Osteoblast (primary cell): ENCODE results near the gene TSEN2. TPM values are rescaled to one million over a fixed set of nuclear protein-coding genes. Genes with fewer than 3 reads are reported as not detected.

Experiments used
- DNase-seq: peaks from one replicate; pipeline ENCODE4 v3.0.0; 2011; ENCODE audit warnings: low spot score, mixed read lengths; ENCODE audit not compliant: insufficient read length; ENCODE audit errors: missing footprints
- H2AFZ ChIP-seq: 2 replicates; pipeline ENCODE4 v1.6.0; 2011; ENCODE audit warnings: mild to moderate bottlenecking, low read length
- H3K27ac ChIP-seq: 2 replicates; pipeline ENCODE4 v1.5.1; 2011; ENCODE audit warnings: mild to moderate bottlenecking, low read depth, low read length, moderate library complexity
- H3K27me3 ChIP-seq: 2 replicates; pipeline ENCODE4 v1.6.0; 2012; ENCODE audit warnings: mild to moderate bottlenecking, control low read depth, inconsistent platforms, low read length, moderate library complexity; ENCODE audit not compliant: insufficient read depth
- H3K36me3 ChIP-seq: 2 replicates; pipeline ENCODE4 v1.5.1; 2011; ENCODE audit warnings: mild to moderate bottlenecking, low read length, control low read depth, moderate library complexity; ENCODE audit not compliant: insufficient read depth
- H3K4me1 ChIP-seq: 2 replicates; pipeline ENCODE4 v1.5.1; 2011; ENCODE audit warnings: mild to moderate bottlenecking, low read length, control low read depth, moderate library complexity; ENCODE audit not compliant: insufficient read depth
- H3K4me2 ChIP-seq: 2 replicates; pipeline ENCODE4 v1.6.0; 2011; ENCODE audit warnings: mild to moderate bottlenecking, low read length; ENCODE audit not compliant: insufficient read depth
- H3K4me3 ChIP-seq: fragments of 200-600 bp; sonication (generic); 3 replicates; pipeline ENCODE4 v1.5.1; 2012; ENCODE audit warnings: mild to moderate bottlenecking, low read length, inconsistent platforms; ENCODE audit not compliant: insufficient read depth
- H3K79me2 ChIP-seq: 2 replicates; pipeline ENCODE4 v1.6.0; 2012; ENCODE audit warnings: mild to moderate bottlenecking, low read length, control low read depth, inconsistent platforms; ENCODE audit not compliant: insufficient read depth
- H3K9me3 ChIP-seq: 2 replicates; pipeline ENCODE4 v1.5.1; 2011; ENCODE audit warnings: low read depth, low read length, control low read depth
- H4K20me1 ChIP-seq: 2 replicates; pipeline ENCODE4 v1.6.0; 2012; ENCODE audit warnings: mild to moderate bottlenecking, low read length, control low read depth; ENCODE audit not compliant: insufficient read depth
- CTCF ChIP-seq: IDR thresholded peaks from 2 replicates; pipeline ENCODE4 v1.5.1; 2011; ENCODE audit warnings: mild to moderate bottlenecking, low read depth, low read length, moderate library complexity; ENCODE audit errors: extremely low read depth
- total RNA-seq: library from RNA; depleted of rRNA; stranded (reverse); fragments of >200 nt; gene quantifications from 2 replicates; pipeline ENCODE4 v1.2.3, GENCODE V29; 2012

The TSEN2 gene
- total RNA-seq, 1 donor, result 13.0 TPM

- no peak for DNase-seq
- H3K4me2 ChIP-seq, result no peak overlapping the region
- H2AFZ ChIP-seq, result no peak overlapping the region
- H3K9me3 ChIP-seq, result no peaks in the 10 kb centered on the region
- no peak for TF ChIP-seq CTCF
- no peaks in the 10 kb centered on the region for H4K20me1 ChIP-seq
- H3K27ac ChIP-seq, result no peak overlapping the region
- peaks cover 20% of the 10 kb centered on the region for H3K36me3 ChIP-seq
- H3K4me1 ChIP-seq, result peaks cover 16% of the 10 kb centered on the region
- H3K4me3 ChIP-seq, result no peak overlapping the region
- no peaks in the 10 kb centered on the region for H3K27me3 ChIP-seq
- peaks cover 2% of the 10 kb centered on the region for H3K79me2 ChIP-seq
Measured at GRCh38 chr3:12506201-12506709, 22.0 kb downstream of the TSEN2 start.

- Histone ChIP-seq H3K4me3 (peak overlapping the region; percentile 41), H3K27me3 (no peaks in the 10 kb centered on the region), H3K4me1 (peaks cover 16% of the 10 kb centered on the region), H3K9me3 (no peaks in the 10 kb centered on the region), H2AFZ (peak overlapping the region; percentile 30), H3K27ac (peak overlapping the region; percentile 76), H3K79me2 (peaks cover 2% of the 10 kb centered on the region), H4K20me1 (no peaks in the 10 kb centered on the region), H3K36me3 (peaks cover 19% of the 10 kb centered on the region), H3K4me2 (peak overlapping the region; percentile 84)
- no peak for TF ChIP-seq CTCF
- DNase-seq, result peak; percentile 65
Measured at GRCh38 chr3:12507591-12508281, 23.5 kb downstream of the TSEN2 start.

GRCh38 chr3:12508291-12508700 lies 24.0 kb downstream of the TSEN2 start:
- Histone ChIP-seq H3K27me3 (no peaks in the 10 kb centered on the region), H2AFZ (peak overlapping the region; percentile 30), H3K36me3 (peaks cover 15% of the 10 kb centered on the region), H3K79me2 (peaks cover 2% of the 10 kb centered on the region), H4K20me1 (no peaks in the 10 kb centered on the region), H3K4me1 (peaks cover 16% of the 10 kb centered on the region), H3K27ac (peak overlapping the region; percentile 76), H3K9me3 (no peaks in the 10 kb centered on the region), H3K4me2 (peak overlapping the region; percentile 84), H3K4me3 (peak overlapping the region; percentile 41)
- TF ChIP-seq CTCF, result no peak
- DNase-seq, result peak; percentile 93

- no peak overlapping the region for H3K27ac ChIP-seq
Measured at GRCh38 chr3:12509466-12509865, 25.2 kb downstream of the TSEN2 start.

More at GRCh38 chr3:12509466-12509865, 25.2 kb downstream of the TSEN2 start:
- Histone ChIP-seq H3K4me3 (no peak overlapping the region), H3K4me1 (peaks cover 16% of the 10 kb centered on the region), H3K27me3 (no peaks in the 10 kb centered on the region), H3K79me2 (peaks cover 2% of the 10 kb centered on the region), H3K4me2 (no peak overlapping the region), H4K20me1 (no peaks in the 10 kb centered on the region), H2AFZ (no peak overlapping the region), H3K36me3 (peaks cover 5% of the 10 kb centered on the region), H3K9me3 (no peaks in the 10 kb centered on the region)
- TF ChIP-seq CTCF, result no peak
- DNase-seq, result no peak
